AG20443 (cell line): Measurements from ENCODE around the gene BRMS1.
"Not testable (repeated sequence)": the region's sequence is repeated elsewhere in the genome, so short reads cannot be mapped to it uniquely, and the experiment has no call there.

Source experiments
- DNase-seq: peaks from one replicate; pipeline ENCODE4 v3.0.0; 2012; ENCODE audit warnings: low spot score, mixed read lengths

BRMS1 gene

DNA sequence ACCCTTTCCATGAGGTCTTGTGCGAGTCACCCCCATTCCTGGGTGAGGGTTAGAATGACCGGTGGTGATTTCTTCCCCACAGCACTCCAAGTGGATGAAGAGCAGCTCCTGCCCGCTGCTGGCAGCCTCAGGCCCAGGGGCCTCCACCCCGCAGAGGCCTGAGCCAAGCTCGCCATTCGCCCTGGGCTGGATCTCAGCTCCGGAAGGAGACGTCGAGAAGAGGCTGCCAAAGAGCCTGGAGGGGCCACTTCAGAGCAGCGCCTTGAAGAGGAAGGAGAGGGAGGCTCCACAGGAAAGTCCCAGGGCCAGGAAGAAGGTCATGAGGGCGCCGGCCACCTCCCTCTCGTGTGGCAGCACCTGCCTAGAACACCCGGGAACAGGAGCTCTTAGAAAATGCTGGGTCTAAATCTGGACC lies 18.3 kb upstream of the BRMS1 start:
- DNase-seq = no peak

DNA sequence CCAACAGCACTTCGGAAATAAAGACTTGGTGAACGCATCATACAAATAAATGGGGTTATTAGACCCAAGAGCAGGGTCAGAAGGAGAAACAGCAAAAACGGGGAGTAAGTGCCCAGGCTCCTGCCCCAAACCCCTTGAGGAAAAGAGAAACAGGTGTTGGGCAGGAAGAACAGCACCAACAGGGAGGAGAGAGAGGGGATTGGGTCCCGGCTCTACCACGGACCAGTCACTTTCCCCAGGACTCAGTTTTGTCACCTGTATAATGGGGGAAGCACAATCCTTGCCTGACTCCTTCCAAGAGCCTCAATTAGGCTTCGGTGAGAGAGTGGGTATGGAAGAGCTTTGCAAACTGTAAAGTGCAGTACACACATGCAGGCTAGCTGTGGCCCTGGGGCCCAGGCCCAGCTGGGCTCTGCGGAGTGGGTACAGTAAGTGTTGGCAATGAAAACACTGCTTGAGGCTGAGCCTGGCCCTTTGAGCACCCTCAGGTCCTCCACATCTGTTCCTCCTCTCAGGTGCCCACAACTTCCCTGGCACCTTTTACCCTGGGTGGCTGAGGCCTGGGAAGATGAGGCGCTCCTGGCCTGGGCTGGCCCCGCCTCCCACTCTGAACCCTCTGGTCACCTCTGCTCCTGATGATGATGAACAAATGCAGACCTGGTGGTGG lies 17.7 kb upstream of the BRMS1 start:
- DNase-seq = no peak

DNA sequence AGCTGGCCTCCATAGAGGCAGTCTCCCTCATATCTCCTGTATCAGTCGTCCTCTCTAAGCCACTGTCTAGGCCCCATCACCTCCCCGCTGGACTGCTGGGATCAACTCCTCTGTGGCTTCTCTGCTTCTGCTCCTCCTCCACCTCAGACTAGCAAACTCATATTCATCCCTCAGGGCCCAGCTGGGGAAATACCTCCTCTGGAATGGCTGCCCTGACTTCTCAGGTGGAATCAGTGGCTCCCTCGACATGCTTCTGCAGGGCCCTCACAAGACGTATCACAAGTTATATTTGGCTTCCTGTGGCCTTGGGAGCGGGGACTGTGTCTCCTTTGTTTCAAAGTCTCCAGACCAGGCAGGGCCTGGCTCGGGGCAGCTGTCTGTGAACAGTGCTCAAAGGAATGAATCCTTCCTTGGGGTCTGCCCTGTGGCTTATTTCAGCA lies 16.6 kb upstream of the BRMS1 start:
- DNase-seq = no peak

DNA sequence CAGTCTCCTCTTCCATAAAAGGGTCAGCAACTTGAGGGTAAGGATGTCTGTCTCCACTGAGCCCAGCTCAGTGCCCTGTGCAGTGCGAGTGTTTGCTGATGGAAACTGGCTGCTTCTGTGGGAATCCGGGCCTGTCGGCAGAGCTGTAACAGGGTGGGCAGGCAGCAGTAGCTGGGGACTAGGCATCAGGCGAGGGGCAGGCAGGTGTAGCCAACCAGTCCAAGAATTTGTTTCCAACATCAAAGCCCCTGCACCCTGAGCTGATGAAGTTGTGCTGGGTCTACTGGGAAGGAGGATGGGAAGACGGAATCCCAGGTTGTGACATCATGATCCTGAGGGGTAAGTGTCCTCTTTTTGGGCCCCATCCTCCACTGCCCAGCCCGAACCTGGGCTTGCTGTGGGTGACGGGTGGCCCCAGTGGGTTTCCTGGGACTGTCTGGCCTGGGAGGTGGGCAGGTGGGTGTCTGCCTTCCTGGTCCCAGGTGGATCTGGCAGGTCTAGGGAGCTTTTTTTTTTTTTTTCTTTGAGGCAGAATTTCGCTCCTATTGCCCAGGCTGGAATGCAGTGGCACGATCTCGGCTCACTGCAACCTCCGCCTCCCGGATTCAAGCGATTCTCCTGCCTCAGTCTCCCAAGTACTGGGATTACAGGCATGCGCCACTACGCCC lies 15.6 kb upstream of the BRMS1 start:
- DNase-seq = no peak

DNA sequence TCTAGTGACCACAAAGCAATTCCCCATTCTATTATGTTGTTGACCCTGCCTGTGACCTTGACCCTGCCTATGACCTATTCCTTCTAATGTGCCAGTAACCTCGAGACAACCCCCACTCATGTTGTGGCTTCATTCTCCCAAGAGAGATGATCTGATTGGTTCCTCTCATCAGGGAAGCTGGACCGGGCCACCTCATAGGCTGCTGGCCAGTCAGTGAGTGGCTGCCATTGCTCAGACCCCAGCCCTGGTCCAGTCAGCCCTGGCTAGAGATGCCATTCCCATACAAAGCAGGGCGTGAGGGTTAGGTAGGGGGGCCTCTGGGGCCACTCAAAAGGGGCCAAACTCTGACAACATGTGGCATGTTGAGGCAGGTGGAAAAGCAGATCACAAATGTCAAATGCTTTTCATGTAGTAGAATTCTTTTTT lies 14.8 kb upstream of the BRMS1 start:
- DNase-seq = no peak

DNA sequence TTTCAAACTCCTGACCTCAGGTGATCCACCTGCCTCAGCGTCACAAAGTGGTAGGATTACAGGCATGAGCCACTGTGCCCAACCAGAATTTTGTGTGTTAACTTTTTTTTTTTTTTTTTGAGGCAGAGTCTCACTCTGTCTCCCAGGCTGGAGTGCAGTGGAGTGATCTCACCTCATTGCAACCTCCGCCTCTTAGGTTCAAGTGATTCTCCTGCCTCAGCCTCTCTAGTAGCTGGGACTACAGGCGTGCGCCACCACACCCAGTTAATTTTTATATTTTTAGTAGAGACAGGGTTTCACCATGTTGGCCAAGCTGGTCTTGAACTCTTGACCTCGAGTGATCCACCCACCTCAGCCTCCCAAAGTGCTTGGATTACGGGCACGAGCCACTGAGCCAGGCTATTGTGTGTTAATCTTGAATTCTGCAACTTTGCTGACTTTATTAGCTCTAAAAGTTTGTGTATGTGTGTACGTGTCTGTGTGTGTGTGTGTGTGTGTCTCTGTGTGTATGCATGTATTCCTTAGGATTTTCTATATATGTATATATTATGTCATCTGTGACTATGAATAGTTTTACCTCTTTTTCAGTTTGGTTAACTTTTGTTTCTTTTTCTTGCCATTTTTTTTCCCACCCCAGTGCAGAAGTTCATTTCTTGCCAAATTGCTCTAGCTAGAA lies 5.8 kb upstream of the BRMS1 start:
- DNase-seq = not testable (repeated sequence)

DNA sequence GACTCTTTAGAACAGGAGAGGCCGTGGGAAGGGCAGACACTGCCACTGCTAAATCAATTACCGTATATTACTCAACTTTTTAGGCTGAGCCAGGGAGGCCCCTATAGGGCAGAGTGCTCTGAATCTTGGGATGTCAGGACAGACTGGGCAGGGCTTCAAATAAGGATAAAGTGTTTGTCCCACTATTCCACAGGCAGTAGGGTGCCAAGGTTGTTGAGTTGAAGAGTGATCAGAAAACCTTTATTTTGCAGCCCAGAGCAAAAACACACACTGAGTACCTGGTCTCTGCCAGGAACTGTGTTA lies 4.1 kb upstream of the BRMS1 start:
- no peak for DNase-seq

DNA sequence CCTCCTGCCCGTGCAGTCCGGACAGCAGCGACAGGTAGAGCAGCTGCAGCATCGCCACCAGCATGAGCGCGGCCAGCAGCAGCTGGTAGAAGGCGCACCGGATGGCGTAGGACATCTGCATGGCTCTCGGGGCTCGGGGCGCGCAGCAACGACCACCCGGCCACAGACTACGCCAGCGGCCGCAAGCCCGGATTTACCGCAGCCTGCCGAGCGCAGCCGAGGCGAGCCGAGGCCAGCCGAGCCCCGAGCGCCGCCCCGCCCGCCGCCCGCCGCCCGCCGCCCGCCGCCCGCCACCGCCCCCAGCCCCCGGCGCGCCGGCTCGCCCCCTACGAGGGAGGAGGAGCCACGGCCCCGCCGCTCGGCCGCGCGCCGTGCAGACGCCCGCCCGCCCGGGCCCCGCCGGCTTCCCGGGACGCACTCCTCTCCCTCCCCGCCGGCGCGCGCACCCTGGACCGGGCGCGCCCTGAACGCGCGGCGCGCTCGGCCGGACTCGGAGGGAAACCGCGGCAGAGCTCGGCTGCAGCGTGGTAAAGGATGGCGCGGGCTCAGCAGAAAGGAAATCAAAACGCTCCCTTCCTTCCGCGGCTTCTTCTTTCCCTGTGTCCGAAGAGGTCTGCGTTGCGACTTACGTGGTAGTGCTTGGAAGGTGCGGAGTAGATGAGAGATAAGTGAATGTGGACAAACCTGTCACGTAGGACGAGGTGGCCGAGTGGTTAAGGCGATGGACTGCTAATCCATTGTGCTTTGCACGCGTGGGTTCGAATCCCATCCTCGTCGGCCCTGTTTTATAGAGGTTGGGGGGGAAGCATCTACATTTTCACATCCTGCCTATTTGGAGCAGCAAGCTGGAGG lies 2.7 kb upstream of the BRMS1 start, which contains the start of gene B4GAT1:
B4GAT1 (minus strand) TSS at position 205 of the 852 bp plus-strand sequence; CDS start at position 121, 84 bp downstream.
- peak; percentile 88 for DNase-seq

DNA sequence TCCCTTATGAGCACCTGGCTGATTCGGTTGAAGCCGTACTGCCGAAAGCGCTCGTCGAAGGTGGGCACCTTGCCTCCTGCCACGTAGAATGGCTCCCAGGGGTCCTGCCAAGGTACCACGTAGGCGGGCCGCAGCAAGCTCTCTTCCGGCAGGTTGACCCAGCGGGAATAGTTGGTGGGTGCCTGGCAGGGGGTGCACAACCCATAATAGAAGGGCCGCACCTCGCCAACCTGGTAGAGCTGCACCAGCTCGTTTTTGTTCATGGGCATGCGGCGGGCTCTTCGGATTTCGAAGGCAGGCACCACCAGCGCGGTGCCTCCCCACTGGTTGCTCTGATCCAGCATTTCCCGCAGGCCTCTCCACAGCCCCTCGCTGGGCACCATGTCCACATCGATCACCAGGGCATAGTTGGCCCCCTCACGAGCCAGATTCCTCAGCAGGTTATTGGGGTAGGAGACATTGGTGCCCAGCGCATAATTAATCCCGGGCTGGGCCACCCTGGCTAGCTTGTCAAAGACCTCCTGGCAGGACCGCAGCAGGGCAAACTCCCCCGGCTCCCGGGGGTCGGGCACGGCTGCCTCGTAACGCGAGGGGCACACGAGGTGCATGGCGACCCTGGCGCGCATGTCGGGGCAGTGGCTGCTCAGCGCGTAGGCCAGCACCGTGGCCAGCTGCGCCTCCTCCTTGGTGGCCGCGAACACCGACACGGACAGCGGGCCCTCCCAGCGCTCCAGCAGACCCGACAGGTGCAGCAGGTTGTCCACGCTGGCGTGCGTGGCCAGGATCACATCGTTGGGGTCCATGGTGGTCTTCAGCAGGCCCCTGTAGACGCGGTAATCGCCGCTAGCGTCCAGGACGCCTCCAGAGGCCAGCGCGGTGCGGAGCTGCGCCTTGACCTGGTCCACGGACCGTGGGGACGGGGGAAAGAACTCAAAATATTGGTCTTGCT lies 1.8 kb upstream of the BRMS1 start:
- DNase-seq = no peak

DNA sequence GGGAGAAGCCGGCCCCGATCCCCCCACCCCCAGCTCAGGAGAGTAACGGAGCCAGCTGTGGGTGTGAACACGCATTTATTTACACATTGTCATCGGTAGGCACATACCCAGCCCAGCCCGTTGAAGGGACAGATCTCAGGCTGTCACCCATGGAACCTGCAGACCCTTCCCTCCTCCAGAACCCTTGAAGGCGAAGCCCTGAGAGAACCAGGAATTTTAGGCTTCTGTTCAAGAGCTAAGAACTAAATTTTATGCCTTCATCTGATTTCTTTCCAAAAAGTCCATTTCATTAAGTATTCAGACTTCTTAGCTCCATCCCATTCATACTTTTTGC lies 379 bp upstream of the BRMS1 start:
- DNase-seq = no peak

DNA sequence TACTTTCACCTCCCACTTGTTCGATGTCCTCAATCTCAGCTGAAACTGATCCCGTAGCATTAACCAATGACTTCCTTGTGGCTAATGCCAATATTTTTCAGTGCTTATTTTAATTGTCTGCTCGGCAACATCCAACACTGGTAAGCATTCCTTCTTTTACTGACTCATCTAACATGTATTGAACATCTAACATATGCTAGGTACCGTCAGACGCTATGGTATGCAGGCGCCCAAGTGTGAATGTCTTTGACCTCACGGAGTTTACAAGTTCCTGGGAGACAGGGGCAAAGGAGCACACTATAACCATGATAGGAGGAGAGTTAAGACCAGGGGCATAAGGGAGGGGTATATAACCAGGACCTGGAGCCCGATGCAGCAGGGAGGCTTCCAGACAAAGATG lies 1.7 kb downstream of the BRMS1 start:
- DNase-seq = no peak

DNA sequence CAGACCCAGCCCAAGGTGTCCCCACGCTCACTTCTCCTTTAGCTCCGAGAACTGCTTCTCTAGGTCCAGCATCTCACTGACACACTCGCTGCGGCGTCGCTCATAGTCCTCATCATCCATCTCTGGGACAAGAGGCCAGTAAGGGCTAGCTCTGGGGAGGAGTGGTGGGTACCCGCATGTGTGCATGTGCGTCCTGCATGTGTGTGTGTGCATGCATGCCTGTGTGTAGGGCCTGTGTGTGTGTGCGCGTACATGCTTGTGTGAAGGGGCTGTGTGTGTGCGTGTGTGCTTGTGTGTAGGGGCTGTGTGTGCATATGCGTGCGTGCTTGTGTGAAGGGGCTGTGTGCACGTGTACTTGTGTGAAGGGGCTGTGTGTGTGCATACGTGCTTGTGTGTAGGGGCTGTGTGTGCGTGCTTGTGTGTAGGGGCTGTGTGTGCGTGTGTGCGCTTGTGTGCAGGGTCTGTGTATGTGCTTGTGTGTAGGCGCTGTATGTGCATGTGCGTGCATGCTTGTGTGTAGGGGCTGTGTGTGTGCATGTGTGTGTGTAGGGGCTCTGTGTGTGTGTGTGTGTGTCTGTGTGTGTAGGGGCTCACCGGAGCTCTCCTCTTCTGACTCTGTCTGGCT lies 3.3 kb downstream of the BRMS1 start:
- DNase-seq = no peak

DNA sequence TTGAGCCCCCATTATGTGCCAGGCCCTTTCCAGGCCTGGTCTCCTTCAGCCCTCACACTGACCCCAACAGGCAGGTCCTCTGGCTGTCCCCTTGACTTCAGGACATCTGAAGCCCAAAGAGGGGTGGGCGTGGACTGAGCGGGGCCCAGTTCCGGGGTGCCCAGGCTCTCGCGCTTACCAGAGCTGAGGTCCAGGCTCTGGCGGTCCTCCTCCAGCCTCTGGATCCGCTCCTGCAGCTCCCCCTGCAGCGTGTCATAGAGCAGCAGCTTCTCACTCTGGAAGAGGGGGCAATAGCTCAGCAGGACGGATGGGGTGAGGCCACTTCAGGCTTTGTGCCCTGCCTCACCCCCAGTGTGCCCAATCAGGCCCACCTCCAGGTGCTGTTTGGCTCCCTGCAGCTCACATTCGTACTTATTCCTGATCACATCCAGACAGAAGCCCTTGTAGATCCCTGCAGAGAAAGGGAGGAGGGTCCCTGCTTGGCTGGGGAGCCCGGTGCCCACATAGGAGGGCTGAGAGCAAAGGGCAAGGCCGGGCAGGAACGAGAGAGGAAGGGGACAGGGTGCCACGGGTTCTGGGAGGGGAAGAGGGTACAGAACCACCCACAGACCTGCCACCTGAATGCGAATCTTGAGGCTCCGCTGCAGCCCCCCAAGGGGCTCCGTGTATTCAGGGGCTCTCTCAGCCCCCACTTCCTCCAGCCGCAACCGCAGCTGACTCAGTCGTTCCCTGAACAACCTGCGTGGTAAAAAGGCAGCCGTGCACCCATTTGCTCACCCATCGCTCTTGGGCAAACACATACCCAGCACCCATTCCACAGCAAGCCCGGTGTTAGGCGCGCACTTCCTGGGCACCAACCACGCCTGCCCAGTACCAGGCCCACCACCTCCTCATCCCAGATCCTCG lies 4.1 kb downstream of the BRMS1 start:
- DNase-seq = no peak

DNA sequence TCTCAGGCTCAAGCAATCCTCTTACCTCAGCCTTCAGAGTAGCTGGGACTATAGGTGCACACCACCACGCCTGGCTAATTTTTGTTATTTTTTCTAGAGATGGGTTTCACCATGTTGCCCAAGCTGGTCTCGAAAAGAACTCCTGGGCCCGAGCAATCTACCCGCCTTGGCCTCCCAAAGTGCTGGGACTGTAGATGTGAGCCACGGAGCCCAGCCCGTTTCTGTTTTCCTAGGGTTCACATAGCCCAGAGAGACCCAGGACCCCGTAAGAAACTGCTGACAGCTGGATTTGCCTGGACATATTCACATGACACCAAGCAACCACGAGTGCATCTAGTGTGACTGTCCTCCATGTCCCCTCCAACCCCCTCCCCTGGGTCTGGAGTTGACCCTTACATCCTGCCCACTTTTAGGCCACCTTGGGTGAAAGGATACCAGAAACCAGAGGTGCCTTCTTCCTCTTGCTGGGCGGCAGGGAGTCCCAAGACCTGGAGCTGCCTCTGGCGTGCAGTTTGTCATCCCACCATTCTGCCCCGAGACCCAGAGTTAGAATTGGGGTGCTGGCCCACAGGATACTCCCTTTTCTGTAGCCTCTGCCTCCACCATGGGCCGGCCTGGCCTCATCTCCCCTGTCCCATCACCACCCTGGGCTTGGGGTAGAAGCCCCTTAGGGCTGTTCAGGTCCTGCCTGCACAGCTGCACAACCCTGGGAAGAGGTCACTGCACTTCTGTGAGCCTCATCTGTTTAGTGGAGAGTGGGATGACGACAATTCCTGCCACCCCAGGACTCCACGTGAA lies 5.0 kb downstream of the BRMS1 start:
- no peak for DNase-seq

DNA sequence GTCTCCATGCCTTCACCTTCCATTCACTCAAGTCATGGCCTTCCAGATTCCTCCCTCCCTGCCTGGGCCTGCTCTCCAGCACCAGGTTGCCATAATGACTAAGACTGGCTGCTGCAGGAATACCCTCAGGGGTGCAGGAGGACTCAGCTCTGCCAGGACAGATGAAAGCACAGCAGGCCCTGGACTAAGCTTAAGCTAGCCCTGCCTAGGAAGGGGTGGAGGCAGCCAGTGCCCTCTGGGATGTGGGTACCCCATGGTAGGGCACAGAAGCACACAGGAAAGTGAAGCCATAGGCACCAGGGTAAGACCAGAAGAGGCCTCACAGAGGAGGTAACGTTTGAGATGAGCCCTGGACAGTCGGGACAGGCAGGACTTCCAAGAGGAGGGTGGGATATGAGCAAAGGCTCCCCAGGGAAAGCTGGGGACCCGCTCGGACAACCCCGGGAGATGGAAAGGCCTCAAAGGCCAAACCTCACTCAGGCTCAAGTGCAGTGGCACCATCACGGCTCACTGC lies 5.7 kb downstream of the BRMS1 start:
- DNase-seq = no peak

DNA sequence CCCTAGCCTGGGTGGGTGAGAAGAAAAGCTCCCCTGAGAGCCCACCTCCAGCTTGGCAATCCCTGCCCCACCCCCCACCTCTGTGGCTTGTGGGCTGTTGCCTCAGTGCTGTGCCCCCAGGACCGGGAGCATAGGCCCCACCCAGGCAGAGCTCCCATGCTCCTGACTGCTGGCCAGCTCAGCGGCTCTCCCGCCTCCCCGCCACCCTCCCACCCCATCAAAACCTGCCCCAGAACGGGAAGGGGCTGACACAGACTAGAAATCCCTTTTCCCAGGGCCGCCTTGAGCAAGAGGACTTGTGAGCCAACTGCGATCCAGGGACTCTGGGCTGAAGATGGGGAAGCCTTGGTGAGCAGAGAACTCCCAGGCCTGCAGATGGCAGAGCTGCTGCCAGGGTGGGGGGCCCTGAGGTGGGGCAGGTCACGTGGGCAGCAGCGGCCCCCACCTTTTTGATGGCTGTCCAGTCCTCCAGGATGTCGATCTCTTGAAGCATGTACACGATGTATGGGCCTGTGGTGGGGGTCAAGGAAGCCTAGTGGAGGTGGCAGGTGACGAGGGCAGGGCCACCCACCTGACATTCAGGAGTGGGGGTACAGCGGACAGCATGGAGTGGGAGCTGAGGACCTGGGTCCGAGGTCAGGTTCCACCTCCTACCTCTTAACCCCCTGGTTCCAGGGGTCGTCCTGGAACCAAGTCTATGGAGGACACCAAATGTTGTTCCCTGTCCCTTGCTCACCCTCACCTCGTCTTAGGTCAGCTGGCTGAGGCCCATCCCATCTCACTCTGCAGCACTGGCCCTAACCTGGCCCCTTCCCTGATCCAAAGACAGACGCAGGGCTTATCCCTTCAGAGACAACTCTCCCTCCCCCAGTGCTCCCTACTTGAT lies 6.4 kb downstream of the BRMS1 start:
- no peak for DNase-seq

DNA sequence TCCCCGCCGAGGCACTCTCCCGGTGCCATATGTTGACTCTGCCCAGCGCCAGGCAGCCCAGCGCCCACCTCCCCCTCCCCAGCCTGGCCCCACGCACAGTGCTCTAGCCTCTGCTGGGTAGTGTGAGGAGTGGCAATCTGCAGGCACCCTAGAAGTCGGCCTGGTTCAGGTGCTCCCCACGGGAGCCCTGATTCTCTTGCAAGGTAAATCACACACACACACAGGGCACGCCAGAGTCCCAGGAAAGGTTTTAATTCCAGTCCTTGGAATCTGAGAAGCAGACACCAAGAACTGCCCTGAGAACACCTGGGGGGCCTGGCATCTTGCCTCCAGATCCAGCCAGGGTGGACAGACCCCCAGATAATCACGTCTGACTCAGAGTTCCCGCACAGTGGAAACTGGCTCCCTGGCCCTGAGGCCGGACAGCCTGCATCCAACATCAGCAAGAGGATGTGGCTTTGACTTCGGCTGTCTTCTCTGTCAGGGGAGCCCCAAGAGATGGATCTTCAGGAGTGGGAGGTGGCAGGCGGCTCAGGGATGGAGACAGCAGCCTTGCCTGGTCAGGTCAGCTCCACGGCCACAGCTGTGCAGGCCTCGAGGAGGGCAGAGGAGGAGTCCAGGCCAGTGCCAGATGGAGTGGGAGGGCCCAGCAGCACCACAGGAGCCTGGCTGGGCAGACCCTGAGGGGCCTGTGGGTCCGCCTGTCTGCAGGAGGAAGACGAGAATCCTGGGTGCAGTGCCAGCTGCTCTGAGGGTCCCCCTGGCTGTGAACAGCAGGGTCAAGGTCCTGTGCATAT lies 7.6 kb downstream of the BRMS1 start:
- DNase-seq = no peak
